Osteocyte (in vitro differentiated cells): Measurements from ENCODE around the gene RRP36. TPM values are rescaled to one million over a fixed set of nuclear protein-coding genes. Genes with fewer than 3 reads are reported as not detected.

Experiments used
- DNase-seq: peaks from one replicate; pipeline ENCODE4 v3.0.0; 2021; ENCODE audit warnings: mixed read lengths; ENCODE audit not compliant: unreplicated experiment; ENCODE audit errors: extremely low spot score
- H3K27ac Mint-ChIP-seq: one replicate; pipeline ENCODE4 v1.8.0; 2021; ENCODE audit warnings: mild to moderate bottlenecking, mixed read lengths; ENCODE audit not compliant: unreplicated experiment
- H3K27me3 Mint-ChIP-seq: one replicate; pipeline ENCODE4 v1.8.0; 2021; ENCODE audit warnings: mixed read lengths; ENCODE audit not compliant: unreplicated experiment
- H3K36me3 Mint-ChIP-seq: one replicate; pipeline ENCODE4 v1.8.0; 2021; ENCODE audit warnings: mixed read lengths; ENCODE audit not compliant: unreplicated experiment
- H3K4me1 Mint-ChIP-seq: one replicate; pipeline ENCODE4 v1.8.0; 2021; ENCODE audit warnings: mixed read lengths; ENCODE audit not compliant: unreplicated experiment
- H3K4me3 Mint-ChIP-seq: one replicate; pipeline ENCODE4 v1.8.0; 2021; ENCODE audit warnings: mild to moderate bottlenecking, moderate library complexity, mixed read lengths; ENCODE audit not compliant: unreplicated experiment
- H3K9me3 Mint-ChIP-seq: one replicate; pipeline ENCODE4 v1.8.0; 2021; ENCODE audit warnings: mixed read lengths; ENCODE audit not compliant: unreplicated experiment
- total RNA-seq: library from RNA; stranded (reverse); gene quantifications from 2 replicates; pipeline ENCODE4 v1.2.1, GENCODE V29; 2021
- TF ChIP-seq, protein P1 (sequence below): fragments of 200-600 bp; sonication (generic); IDR thresholded peaks from 2 replicates; pipeline ENCODE4 v1.5.0; 2021; ENCODE audit warnings: antibody characterized with exemption, mild to moderate bottlenecking, moderate library complexity

The RRP36 gene
- total RNA-seq, 1 donor from 2014 or later: 58.1 TPM

DNA sequence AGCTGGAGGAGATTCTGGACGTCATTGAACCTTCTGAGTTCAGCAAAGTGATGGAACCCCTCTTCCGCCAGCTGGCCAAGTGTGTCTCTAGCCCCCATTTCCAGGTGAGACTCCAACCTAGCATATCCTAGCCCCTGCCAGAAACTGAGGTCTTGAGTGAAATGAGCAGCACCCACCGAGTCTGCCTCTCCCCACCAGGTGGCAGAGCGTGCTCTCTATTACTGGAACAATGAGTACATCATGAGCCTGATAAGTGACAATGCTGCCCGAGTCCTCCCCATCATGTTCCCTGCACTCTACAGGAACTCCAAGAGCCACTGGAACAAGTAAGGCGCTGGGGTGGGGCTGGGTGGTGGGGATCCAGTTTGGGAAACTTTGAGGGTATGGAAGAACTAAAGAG is 12.3 kb upstream of the RRP36 start:
- DNase-seq: no peak
- no peak overlapping the region for H3K4me3 Mint-ChIP-seq
- H3K27me3 Mint-ChIP-seq: no peaks in the 10 kb centered on the region

DNA sequence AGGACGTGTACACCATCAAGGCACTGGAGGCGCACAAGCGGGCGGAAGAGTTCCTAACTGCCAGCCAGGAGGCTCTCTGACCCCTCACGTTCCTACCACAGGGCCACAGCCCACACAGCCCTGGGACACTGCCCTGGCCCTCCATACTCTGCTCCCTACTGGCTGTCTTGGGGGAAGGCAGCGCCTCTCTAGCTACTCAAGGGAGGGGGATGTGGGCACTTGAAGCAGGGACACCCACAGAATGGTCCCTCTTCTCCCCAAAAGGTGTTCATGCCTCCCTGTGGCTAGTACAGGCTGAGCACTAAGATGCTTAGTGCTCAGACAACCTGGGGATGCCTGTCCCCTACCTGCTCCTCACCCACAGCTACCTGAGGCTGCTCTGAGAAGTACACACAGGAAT is 10.2 kb upstream of the RRP36 start:
- Mint-ChIP-seq H3K36me3 (peaks cover 23% of the 10 kb centered on the region), H3K27ac (no peak overlapping the region), H3K4me3 (no peak overlapping the region), H3K9me3 (no peaks in the 10 kb centered on the region), H3K4me1 (peaks cover 35% of the 10 kb centered on the region), H3K27me3 (no peaks in the 10 kb centered on the region)
- DNase-seq: no peak
- TF ChIP-seq, protein P1, sequence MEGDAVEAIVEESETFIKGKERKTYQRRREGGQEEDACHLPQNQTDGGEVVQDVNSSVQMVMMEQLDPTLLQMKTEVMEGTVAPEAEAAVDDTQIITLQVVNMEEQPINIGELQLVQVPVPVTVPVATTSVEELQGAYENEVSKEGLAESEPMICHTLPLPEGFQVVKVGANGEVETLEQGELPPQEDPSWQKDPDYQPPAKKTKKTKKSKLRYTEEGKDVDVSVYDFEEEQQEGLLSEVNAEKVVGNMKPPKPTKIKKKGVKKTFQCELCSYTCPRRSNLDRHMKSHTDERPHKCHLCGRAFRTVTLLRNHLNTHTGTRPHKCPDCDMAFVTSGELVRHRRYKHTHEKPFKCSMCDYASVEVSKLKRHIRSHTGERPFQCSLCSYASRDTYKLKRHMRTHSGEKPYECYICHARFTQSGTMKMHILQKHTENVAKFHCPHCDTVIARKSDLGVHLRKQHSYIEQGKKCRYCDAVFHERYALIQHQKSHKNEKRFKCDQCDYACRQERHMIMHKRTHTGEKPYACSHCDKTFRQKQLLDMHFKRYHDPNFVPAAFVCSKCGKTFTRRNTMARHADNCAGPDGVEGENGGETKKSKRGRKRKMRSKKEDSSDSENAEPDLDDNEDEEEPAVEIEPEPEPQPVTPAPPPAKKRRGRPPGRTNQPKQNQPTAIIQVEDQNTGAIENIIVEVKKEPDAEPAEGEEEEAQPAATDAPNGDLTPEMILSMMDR: no peak

More for the DNA sequence above, 12.3 kb upstream of the RRP36 start:
- TF ChIP-seq, protein P1: peak; percentile 57
- Mint-ChIP-seq H3K27ac (no peak overlapping the region), H3K9me3 (no peaks in the 10 kb centered on the region), H3K36me3 (peaks cover 21% of the 10 kb centered on the region), H3K4me1 (peaks cover 20% of the 10 kb centered on the region)

DNA sequence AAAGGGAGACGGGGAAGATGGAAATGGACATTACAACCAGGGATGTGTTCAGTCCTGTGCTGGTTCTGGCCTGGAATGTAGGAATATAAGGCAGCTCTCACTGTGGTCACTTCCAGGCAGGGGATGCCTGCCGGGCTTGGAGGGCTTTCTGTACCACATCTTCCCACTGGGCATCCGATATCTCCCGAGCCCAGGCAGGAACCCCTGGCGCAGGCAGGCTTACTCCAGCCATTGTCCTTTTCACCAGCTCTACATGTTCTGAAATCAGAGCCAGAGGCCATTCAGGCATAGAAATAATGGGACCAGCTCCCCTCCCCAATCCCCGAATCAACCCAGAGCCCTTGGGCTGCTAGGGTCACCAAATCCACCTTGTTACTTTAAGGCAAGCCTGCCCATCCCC is 9.1 kb upstream of the RRP36 start:
- Mint-ChIP-seq H3K9me3 (no peaks in the 10 kb centered on the region), H3K27me3 (no peaks in the 10 kb centered on the region), H3K4me1 (peaks cover 41% of the 10 kb centered on the region), H3K27ac (peak overlapping the region; percentile 15), H3K36me3 (peaks cover 22% of the 10 kb centered on the region), H3K4me3 (peak overlapping the region; percentile 98)
- no peak for DNase-seq
- TF ChIP-seq, protein P1: no peak

DNA sequence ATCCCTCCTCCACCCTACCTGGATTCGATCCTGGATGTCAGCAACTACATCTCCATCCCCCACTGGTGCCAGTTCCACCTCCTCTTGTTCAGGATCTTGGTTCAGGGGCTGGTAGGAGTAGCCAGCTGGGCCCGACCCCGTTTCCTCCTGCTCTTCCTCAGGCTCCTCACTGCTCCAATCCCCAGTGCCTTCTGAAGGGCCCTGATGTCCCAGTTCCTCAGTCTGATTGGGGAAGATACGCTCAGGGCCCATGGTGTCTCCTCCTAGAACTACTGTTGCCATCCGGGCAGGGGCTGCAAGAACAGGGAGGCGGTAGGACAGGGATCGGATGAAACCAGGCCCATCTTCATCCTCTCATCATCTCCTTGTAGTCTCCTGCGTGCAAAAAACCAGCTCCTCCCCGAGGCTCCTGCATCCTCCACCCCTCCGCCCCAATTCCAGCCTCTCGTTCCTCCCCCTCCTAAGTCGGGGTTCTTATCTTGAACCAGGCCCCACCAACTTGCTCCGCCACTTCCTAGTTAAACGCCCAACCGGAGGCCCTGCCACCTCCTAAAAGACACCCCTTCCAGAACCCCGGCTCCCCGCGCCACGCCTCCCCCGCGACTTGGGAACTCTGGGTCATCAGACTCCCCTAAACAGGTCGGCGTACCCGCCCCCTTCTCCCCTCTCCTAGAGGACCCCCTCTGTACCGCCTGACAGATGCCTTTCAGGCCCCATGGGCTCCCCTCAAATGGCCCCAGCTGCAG is 8.2 kb upstream of the RRP36 start:
- Mint-ChIP-seq H3K4me3 (peak overlapping the region; percentile 98), H3K27me3 (no peaks in the 10 kb centered on the region), H3K36me3 (peaks cover 24% of the 10 kb centered on the region), H3K27ac (peak overlapping the region; percentile 92), H3K4me1 (peaks cover 44% of the 10 kb centered on the region), H3K9me3 (no peaks in the 10 kb centered on the region)
- TF ChIP-seq, protein P1: no peak
- no peak for DNase-seq

DNA sequence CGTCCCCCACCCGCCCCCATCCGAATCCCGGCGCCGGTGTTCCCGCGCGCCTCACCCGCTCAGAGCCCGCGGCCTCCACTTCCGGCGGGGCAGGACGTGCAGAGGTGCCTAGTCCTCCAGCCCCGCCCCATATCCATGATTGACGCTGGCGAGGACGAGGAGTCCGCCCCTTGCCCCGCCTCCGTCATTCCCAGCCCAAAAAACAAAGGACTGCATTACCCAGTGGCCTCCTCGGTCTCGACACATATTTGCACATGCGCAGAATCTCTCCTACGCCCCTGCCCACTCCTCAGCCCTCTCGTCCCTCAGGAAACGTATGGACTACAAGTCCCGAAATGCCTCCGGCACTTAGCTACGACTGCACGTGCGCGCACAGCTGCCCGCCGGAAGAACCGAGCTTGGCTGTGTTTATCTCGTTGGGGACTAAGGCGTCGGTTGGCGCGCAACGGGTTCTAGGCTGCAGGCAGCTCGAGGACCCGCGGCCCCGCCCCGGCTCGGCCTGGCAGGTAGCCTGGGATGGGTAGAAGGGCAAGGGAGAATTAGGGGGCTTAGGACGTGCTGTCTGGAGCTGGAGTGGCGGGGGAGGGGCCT is 7.5 kb upstream of the RRP36 start, which contains the start of the genes KLHDC3 and MEA1:
Gene KLHDC3, plus strand, starts transcription at position 407 of the 591 bp plus-strand sequence. CDS start 2,944 bp downstream, outside the sequence.
Gene MEA1, minus strand, starts transcription at position 104 of the 591 bp plus-strand sequence. CDS start 133 bp downstream, outside the sequence.
- no peaks in the 10 kb centered on the region for H3K27me3 Mint-ChIP-seq
- H3K36me3 Mint-ChIP-seq: peaks cover 29% of the 10 kb centered on the region
- peak within 1 kb of the TSS; percentile 98 for H3K4me3 Mint-ChIP-seq
- peaks cover 44% of the 10 kb centered on the region for H3K4me1 Mint-ChIP-seq
- TF ChIP-seq, protein P1: no peak
- H3K27ac Mint-ChIP-seq: peak within 1 kb of the TSS; percentile 92
- no peaks in the 10 kb centered on the region for H3K9me3 Mint-ChIP-seq
- DNase-seq: peak; percentile 100
